Dendritic cell treated with granulocyte-macrophage colony-stimulating factor and Interleukin-4, amounts not matched to agents 40 ng/mL and 50 ng/mL, for 4 days (primary cell): ENCODE measurements around the gene TFEC.

ENCODE experiments used
- H3K27ac Mint-ChIP-seq: one replicate; pipeline ENCODE4 v1.8.0; 2022; ENCODE audit warnings: mild to moderate bottlenecking, mixed read lengths
- H3K27me3 Mint-ChIP-seq: one replicate; pipeline ENCODE4 v1.8.0; 2022; ENCODE audit warnings: mild to moderate bottlenecking, mixed read lengths
- H3K36me3 Mint-ChIP-seq: one replicate; pipeline ENCODE4 v1.8.0; 2022; ENCODE audit warnings: low read depth, mixed read lengths
- H3K4me1 Mint-ChIP-seq: one replicate; pipeline ENCODE4 v1.8.0; 2022; ENCODE audit warnings: low read depth, mixed read lengths
- H3K4me3 Mint-ChIP-seq: one replicate; pipeline ENCODE4 v1.8.0; 2022; ENCODE audit warnings: mild to moderate bottlenecking, moderate library complexity, mixed read lengths
- H3K9me3 Mint-ChIP-seq: one replicate; pipeline ENCODE4 v1.8.0; 2022; ENCODE audit warnings: mixed read lengths
- intact Hi-C: fragments of 100-400 bp; cut with micrococcal nuclease; formaldehyde crosslinking; loops from one replicate; pipeline ENCODE4 v1.15.0; 2022

TFEC gene

DNA sequence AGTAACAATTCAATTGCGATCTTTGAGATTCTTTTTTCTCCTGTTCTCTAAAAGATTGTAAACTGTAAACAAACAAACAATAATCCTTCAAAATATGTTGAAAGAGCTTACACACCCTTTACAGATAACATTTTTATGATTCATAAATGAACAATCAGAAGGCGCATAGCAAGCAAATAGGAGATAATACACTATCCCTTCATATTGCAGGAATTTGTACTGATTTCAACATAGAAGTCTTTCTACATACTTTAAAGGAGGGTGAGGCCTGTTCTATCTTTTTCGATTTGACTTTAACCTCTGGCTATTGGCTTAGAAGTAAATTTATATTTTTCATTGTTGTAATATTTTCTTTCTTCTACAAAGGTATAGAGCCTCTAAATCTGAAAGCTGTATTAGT, 57.2 kb downstream of the TFEC start:
- peaks cover 70% of the 10 kb centered on the region for H3K36me3 Mint-ChIP-seq
- H3K4me1 Mint-ChIP-seq, result peaks cover 53% of the 10 kb centered on the region
- no peak overlapping the region for H3K4me3 Mint-ChIP-seq
- H3K27me3 Mint-ChIP-seq, result no peaks in the 10 kb centered on the region
- intact Hi-C loops, result no loop called here
- no peaks in the 10 kb centered on the region for H3K9me3 Mint-ChIP-seq
- H3K27ac Mint-ChIP-seq, result no peak overlapping the region

DNA sequence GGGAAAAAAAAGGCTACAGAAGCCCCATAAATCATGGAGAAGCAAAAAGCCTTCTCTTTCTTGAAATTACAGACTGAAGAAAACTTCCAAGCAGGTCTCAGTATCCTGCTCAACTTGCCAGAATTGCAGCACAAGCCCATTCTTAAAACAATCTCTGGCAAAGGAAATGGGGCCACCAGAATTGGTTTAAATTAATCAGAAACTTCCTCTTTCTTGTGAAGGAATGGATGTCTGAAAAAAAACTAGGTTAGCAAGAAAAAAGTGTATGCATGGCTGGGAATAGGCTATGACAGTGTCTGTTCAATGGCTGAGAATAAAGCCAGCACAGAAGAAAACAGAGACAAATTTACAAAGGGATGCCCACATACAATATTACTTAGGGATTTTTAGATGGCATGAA, 59.1 kb downstream of the TFEC start:
- H3K27ac Mint-ChIP-seq, result peak overlapping the region; percentile 0
- H3K4me1 Mint-ChIP-seq, result peaks cover 43% of the 10 kb centered on the region
- no peak overlapping the region for H3K4me3 Mint-ChIP-seq
- intact Hi-C loops, result no loop called here
- H3K27me3 Mint-ChIP-seq, result no peaks in the 10 kb centered on the region
- H3K36me3 Mint-ChIP-seq, result peaks cover 63% of the 10 kb centered on the region
- no peaks in the 10 kb centered on the region for H3K9me3 Mint-ChIP-seq

DNA sequence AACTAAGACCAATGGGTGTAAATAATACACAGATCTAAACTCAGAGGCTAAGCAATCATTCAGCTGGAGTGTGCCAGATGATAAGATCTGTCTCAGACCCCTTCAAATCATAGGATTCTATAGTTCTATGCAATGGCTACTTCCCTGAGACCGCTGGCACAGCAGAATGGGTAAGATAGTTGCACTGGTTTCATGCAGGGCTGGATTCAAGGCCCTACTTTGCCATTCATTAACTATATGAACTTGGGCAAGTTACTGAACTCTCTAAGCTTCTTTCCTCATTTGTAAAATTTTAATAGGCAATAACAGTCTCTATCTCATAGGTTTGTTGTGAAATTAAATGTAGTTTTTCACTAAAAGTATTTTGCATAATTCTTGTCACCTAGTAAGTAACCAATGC, 62.0 kb downstream of the TFEC start:
- Mint-ChIP-seq H3K27ac (no peak overlapping the region), H3K9me3 (no peaks in the 10 kb centered on the region), H3K4me1 (peaks cover 52% of the 10 kb centered on the region), H3K27me3 (no peaks in the 10 kb centered on the region), H3K4me3 (no peak overlapping the region), H3K36me3 (peaks cover 71% of the 10 kb centered on the region)
- intact Hi-C loops, result no loop called here

DNA sequence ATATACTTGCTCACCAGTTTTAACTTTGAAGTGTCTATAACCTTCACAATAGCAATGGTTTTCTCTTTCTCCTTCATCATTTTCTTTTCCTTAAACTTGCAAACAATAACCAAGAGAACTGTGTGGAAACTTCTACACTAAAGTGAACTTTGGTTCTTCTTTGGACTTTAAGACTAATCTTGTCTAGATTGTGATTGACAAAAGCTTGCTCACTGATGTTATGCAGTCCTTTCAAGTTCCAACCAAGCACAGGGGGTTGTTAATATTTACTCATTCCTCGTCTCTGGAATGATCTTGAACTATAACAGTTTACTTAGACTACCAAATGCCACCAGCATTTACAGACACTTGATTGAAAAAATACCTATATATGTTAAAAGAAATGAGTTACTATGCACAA, 62.4 kb downstream of the TFEC start:
- intact Hi-C loops, result no loop called here
- H3K27ac Mint-ChIP-seq, result no peak overlapping the region
- H3K36me3 Mint-ChIP-seq, result peaks cover 73% of the 10 kb centered on the region

DNA sequence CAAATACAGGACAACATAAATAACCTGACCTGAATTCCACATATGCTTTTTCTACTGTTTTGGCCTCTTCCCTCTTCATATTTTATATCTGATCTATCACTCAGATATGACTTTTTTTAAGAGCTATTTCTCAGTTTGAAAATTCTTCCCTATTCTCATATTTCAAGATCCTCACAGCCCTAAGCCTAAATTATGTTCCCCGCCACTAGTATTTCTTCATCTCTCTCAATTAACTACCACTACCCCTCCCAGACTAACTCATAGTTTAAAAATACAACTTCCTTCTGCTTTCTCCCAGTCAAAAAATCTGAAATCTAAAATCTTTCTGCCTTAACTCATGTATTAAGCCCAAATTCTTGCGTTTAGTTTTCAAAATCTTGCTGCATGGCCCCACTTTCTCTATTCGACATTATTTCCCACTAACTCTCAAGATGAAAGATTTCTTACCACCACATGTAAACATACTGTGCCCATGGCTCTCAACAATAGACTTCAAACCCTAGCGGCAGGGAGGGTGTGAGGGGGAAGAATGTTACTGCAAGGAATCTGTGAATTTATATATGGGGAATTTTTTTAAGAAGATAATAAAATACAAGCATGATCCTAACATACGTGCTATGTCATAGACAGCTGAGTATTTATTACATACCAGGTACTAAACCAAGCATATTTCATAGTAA, 64.6 kb downstream of the TFEC start:
- no peak overlapping the region for H3K4me3 Mint-ChIP-seq
- no peaks in the 10 kb centered on the region for H3K27me3 Mint-ChIP-seq
- peak overlapping the region; percentile 33 for H3K27ac Mint-ChIP-seq
- H3K36me3 Mint-ChIP-seq, result peaks cover 56% of the 10 kb centered on the region
- intact Hi-C loops, result loop anchor here (2.0 kb wide), 1 partner anchor 15 kb away; no protein-coding TSS in a partner anchor
- peaks cover 42% of the 10 kb centered on the region for H3K4me1 Mint-ChIP-seq
- no peaks in the 10 kb centered on the region for H3K9me3 Mint-ChIP-seq

More for the DNA sequence above, 62.4 kb downstream of the TFEC start:
- Mint-ChIP-seq H3K27me3 (no peaks in the 10 kb centered on the region), H3K4me1 (peaks cover 52% of the 10 kb centered on the region), H3K4me3 (no peak overlapping the region), H3K9me3 (no peaks in the 10 kb centered on the region)

DNA sequence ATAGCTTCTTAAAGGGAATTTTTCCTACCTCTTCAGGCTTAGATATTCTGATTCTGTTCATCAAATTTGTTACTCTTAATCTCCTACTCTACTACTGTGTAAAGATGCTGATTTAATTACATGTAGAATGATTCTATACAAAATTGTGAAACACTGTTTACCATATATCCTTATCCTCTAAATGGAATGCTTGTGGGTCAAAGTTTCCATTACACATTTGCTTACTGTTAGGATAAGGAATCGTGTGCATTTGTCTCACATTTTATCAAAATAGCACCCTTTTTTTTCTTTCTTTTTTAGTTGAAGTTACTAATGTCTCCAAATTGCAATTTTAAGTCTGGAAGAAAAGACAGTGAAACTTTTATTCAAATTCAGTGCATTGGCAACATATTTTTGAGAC, 65.3 kb downstream of the TFEC start:
- H3K27me3 Mint-ChIP-seq, result no peaks in the 10 kb centered on the region
- peaks cover 35% of the 10 kb centered on the region for H3K4me1 Mint-ChIP-seq
- intact Hi-C loops, result no loop called here
- H3K36me3 Mint-ChIP-seq, result peaks cover 56% of the 10 kb centered on the region
- H3K4me3 Mint-ChIP-seq, result no peak overlapping the region
- H3K9me3 Mint-ChIP-seq, result no peaks in the 10 kb centered on the region
- peak overlapping the region; percentile 33 for H3K27ac Mint-ChIP-seq

DNA sequence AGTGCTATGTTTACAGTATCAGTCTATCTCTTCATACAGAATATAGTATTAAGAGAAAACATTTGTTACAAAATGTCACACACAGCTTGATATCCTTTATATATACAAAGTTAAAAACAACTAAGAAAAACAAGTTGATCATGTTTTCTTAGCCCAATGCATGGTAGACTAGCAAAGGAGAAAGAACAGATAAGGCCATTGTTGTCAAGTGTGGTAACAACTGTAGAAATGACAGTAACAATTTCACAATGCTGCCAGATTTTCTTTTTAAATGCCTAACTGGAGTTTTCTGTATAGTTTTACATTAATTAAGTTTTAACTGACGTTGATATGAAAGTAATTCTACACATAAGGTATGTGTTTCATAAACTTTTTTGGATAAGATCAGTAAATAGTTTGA, 65.8 kb downstream of the TFEC start:
- Mint-ChIP-seq H3K4me1 (peaks cover 31% of the 10 kb centered on the region), H3K27ac (no peak overlapping the region), H3K36me3 (peaks cover 54% of the 10 kb centered on the region), H3K27me3 (no peaks in the 10 kb centered on the region), H3K4me3 (no peak overlapping the region), H3K9me3 (no peaks in the 10 kb centered on the region)
- intact Hi-C loops, result no loop called here

DNA sequence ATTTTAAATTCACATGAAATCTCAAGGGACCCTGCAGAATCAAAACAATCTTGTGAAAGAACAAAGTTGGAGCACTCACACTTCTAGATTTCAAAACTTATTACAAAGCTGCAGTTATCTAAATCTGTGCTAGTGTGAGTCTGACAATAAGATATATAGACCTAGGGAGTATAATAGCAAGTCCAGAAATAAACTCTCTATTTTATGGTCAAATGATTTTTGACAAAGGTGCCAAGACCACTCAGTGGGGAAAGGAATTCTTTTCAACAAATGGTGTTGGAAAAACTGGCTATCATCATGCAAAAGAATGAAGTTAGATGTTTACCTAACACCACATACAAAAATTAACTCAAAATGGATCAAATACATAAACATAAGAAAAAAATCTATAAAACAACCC, 68.2 kb downstream of the TFEC start:
- no peaks in the 10 kb centered on the region for H3K27me3 Mint-ChIP-seq
- no peaks in the 10 kb centered on the region for H3K9me3 Mint-ChIP-seq
- peaks cover 23% of the 10 kb centered on the region for H3K4me1 Mint-ChIP-seq
- H3K27ac Mint-ChIP-seq, result no peak overlapping the region
- peaks cover 50% of the 10 kb centered on the region for H3K36me3 Mint-ChIP-seq
- H3K4me3 Mint-ChIP-seq, result no peak overlapping the region
- intact Hi-C loops, result no loop called here

DNA sequence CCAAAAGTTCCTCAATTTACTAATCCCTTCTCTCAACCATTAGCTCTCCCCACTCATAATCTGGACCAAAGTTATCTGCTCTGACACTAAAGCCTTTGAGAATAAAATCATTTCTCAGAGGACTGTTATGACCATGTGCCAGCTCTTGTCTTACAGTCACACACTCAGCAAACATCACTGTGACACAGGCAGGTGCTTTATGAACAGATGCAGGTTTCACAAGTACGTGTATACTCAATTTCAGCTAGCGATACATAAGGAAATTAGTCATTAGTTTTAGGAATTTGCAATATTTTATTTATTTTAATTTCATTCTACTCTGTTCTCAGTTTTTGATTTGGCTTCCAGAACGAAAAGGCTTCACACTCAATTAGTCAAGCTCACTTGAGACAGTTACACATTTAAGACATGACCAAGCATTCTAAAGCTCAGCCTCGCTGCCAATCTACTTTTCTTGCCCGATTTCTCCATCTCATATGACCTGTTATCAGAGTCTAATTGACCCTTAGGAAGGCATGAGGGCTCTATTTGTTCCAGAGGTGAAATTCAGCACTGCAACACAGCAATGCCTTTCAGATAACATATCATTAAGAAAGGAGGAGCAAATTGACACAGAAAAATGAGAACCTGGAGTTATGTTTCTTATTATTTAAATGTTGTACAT, 76.8 kb downstream of the TFEC start:
- no peaks in the 10 kb centered on the region for H3K4me1 Mint-ChIP-seq
- H3K4me3 Mint-ChIP-seq, result no peak overlapping the region
- no peaks in the 10 kb centered on the region for H3K9me3 Mint-ChIP-seq
- intact Hi-C loops, result no loop called here
- peaks cover 62% of the 10 kb centered on the region for H3K36me3 Mint-ChIP-seq
- H3K27ac Mint-ChIP-seq, result no peak overlapping the region
- no peaks in the 10 kb centered on the region for H3K27me3 Mint-ChIP-seq

DNA sequence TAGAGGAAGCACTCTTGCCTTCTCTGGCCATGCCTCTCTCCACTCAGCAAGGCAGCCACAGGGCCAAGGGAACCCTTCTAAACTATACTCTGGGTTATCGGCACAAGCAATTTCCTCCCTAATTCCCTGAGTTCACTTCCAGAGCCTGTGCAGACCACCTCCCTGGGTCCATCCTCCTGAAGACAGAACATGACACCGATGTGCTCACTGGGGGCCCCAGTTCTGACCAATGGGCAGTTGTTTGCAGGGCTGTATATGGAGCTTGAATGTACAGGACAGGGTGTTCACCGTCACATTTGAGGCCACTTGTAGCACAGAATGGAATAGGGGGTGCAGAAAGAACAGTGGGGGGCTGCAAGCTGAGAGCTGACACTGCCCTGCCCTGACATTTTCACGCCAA, 77.7 kb downstream of the TFEC start:
- no peaks in the 10 kb centered on the region for H3K4me1 Mint-ChIP-seq
- no peak overlapping the region for H3K4me3 Mint-ChIP-seq
- H3K9me3 Mint-ChIP-seq, result no peaks in the 10 kb centered on the region
- intact Hi-C loops, result no loop called here
- H3K27ac Mint-ChIP-seq, result peak overlapping the region; percentile 21
- no peaks in the 10 kb centered on the region for H3K27me3 Mint-ChIP-seq
- H3K36me3 Mint-ChIP-seq, result peaks cover 63% of the 10 kb centered on the region

DNA sequence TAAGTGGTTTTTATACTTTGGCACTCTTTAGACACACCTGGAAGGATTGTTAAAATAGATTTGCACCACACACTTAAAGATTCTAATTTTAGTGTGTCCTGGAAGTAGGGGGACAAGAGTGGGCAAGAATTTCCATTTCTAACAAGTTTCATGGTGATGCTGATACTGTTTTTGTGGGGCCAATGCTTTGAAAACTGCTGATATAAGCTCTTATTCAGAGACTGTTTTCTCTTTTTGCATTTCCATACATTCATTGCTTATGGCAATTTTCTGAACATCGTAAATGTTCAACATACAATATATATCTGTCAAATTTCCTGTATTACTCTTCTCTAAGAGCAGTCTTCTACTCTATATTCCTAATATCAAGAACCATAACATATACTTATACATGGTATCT, 79.0 kb downstream of the TFEC start:
- H3K36me3 Mint-ChIP-seq, result peaks cover 75% of the 10 kb centered on the region
- no peaks in the 10 kb centered on the region for H3K27me3 Mint-ChIP-seq
- no peaks in the 10 kb centered on the region for H3K9me3 Mint-ChIP-seq
- intact Hi-C loops, result no loop called here
- H3K27ac Mint-ChIP-seq, result no peak overlapping the region
- no peaks in the 10 kb centered on the region for H3K4me1 Mint-ChIP-seq
- H3K4me3 Mint-ChIP-seq, result no peak overlapping the region

DNA sequence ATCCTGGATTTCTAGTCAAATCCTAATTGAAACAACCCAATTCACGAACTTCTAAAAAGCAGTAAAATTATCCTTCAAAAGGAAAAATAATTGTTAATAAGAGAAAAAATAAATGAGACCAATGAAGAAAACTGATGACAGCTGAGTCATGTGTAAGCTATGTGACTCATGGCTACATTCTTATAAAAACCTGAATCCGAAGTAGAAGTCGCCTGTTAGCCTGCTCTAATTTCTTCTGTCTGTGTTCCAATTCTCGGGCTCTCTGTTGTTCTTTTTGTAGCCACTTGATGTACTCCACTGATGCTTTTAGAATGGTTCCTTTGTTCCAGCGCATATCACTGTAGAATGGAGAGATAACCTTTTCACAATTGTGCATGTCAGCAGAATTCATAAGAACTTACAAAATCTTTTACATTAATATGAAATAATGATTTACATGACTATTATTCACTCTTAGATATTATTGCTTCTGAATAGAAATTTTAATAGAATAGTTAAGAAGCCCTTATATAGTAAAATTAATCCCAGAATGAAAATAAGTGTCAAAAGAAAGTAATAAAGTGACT, 88.8 kb downstream of the TFEC start:
- H3K27me3 Mint-ChIP-seq, result no peaks in the 10 kb centered on the region
- H3K9me3 Mint-ChIP-seq, result no peaks in the 10 kb centered on the region
- peaks cover 75% of the 10 kb centered on the region for H3K36me3 Mint-ChIP-seq
- H3K4me3 Mint-ChIP-seq, result no peak overlapping the region
- intact Hi-C loops, result loop anchor here (5.0 kb wide), 1 partner anchor 999 kb away; no protein-coding TSS in a partner anchor
- peaks cover 36% of the 10 kb centered on the region for H3K4me1 Mint-ChIP-seq
- peak overlapping the region; percentile 84 for H3K27ac Mint-ChIP-seq

DNA sequence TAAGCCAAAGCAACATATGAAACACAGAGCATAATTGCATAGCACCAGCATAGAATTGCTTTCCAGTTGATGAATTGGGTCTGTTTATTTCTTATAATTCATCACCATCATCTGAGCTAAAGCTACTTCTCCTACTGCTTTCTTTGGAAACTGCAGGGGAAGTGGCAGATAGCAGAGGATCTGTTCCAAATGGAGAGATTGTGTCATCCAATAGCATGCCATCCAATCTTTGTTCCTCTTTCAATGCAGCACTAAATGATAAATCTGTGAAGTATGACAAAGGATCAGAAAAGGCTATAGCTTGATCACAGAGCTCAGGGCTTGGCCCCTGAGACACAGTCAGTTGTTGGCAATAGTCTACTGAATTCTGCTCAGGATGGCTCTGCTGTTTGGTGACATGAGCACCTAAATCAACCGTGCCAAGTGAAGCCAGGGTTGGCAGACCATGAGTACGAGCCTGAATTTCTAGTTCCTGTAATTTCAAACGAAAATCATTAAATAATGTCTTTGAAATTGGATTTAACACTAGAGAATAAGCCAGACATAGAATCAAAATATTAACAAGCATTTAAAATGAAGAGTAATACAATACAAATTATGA, 90.0 kb downstream of the TFEC start:
- intact Hi-C loops, result loop anchor here (5.0 kb wide), 1 partner anchor 998 kb away; no protein-coding TSS in a partner anchor
- Mint-ChIP-seq H3K27ac (peak overlapping the region; percentile 84), H3K4me1 (peaks cover 36% of the 10 kb centered on the region), H3K9me3 (no peaks in the 10 kb centered on the region), H3K36me3 (peaks cover 75% of the 10 kb centered on the region), H3K4me3 (no peak overlapping the region), H3K27me3 (no peaks in the 10 kb centered on the region)

DNA sequence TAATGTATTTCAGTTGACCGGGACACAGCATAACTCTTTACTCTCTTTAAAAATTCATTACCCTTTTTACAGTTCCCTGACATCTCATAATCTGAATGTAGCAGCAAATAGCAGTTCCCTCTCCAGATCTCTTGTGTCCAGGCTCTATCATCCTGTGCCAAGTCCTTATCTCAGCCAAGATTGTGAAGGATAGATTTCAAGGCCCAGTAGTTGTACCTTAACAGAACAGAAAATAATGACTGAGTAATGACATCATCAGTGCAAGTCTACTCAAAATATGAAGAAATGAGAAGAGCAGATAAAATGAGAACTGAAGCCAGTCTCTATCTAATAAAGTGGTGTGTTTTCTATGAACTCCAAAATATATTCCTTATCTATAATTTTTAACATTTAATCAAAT, 92.6 kb downstream of the TFEC start:
- Mint-ChIP-seq H3K4me3 (no peak overlapping the region), H3K27ac (peak overlapping the region; percentile 76), H3K27me3 (no peaks in the 10 kb centered on the region), H3K9me3 (no peaks in the 10 kb centered on the region), H3K36me3 (peaks cover 59% of the 10 kb centered on the region), H3K4me1 (peaks cover 24% of the 10 kb centered on the region)
- intact Hi-C loops, result loop anchor here (10.0 kb wide), 1 partner anchor 87 kb away; no protein-coding TSS in a partner anchor
